PC-9 (cell line): ENCODE data around the gene SLC7A14. TPM values are rescaled to one million over a fixed set of nuclear protein-coding genes. Genes with fewer than 3 reads are reported as not detected.

Source experiments
- BruUV-seq: library from RNA; stranded (reverse); fragments of 400-500 nt; replicated peaks from 2 replicates; lab custom pipeline; 2021; lab: Mats Ljungman, UMichigan
- CTCF ChIA-PET: fragments of 300-600 bp; sonication (Branson Sonifier 250); formaldehyde crosslinking; loops from one replicate; lab custom pipeline; 2022; ENCODE audit warnings: antibody characterized with exemption; lab: Charles Lee
- POLR2A ChIA-PET: fragments of 300-600 bp; sonication (Branson Sonifier 250); formaldehyde crosslinking; loops from one replicate; lab custom pipeline; 2022; ENCODE audit warnings: antibody characterized with exemption; ENCODE audit not compliant: unreplicated experiment; lab: Charles Lee
- DNase-seq, 2 experiments: peaks; one replicate each; pipeline versions ENCODE4 v3.0.0 to v3.0.0-alpha.2; 2015 to 2022; ENCODE audit warnings: mixed read lengths in 1 of 2
- H2AFZ ChIP-seq: fragments of 200-600 bp; sonication (generic); 2 replicates; pipeline ENCODE4 v1.8.1; 2017; ENCODE audit warnings: antibody characterized with exemption
- H3F3A ChIP-seq: fragments of 200-600 bp; sonication (generic); 2 replicates; pipeline ENCODE4 v1.8.1; 2017; ENCODE audit warnings: antibody characterized with exemption, mild to moderate bottlenecking, low read depth; ENCODE audit not compliant: insufficient read depth
- H3K27ac ChIP-seq: fragments of 200-600 bp; sonication (generic); 2 replicates; pipeline ENCODE4 v1.6.1; 2016; ENCODE audit warnings: mixed run types
- H3K27me3 ChIP-seq: fragments of 200-600 bp; sonication (generic); 2 replicates; pipeline ENCODE4 v1.6.1; 2016; ENCODE audit warnings: low read depth, mixed run types; ENCODE audit not compliant: insufficient read depth
- H3K36me3 ChIP-seq: fragments of 200-600 bp; sonication (generic); 2 replicates; pipeline ENCODE4 v1.6.1; 2016; ENCODE audit warnings: low read depth, mixed run types
- H3K4me1 ChIP-seq: fragments of 200-600 bp; sonication (generic); replicated peaks from 2 replicates; pipeline ENCODE4 v1.6.1; 2016; ENCODE audit warnings: mixed run types; ENCODE audit not compliant: insufficient read depth
- H3K4me2 ChIP-seq: fragments of 200-600 bp; sonication (generic); 2 replicates; pipeline ENCODE4 v1.6.1; 2017; ENCODE audit warnings: mixed run types
- H3K4me3 ChIP-seq: fragments of 200-600 bp; sonication (generic); 2 replicates; pipeline ENCODE4 v1.6.1; 2016; ENCODE audit warnings: mixed run types
- H3K79me2 ChIP-seq: fragments of 200-600 bp; sonication (generic); 2 replicates; pipeline ENCODE4 v1.6.1; 2017; ENCODE audit warnings: low read depth, mixed run types
- H3K9me2 ChIP-seq: fragments of 200-600 bp; sonication (generic); 2 replicates; pipeline ENCODE4 v1.8.1; 2017; ENCODE audit warnings: mild to moderate bottlenecking; ENCODE audit not compliant: insufficient read depth
- H3K9me3 ChIP-seq: fragments of 200-600 bp; sonication (generic); 2 replicates; pipeline ENCODE4 v1.8.1; 2016; ENCODE audit warnings: low read depth; ENCODE audit not compliant: insufficient read depth
- H4K20me1 ChIP-seq: fragments of 200-600 bp; sonication (generic); 2 replicates; pipeline ENCODE4 v1.8.1; 2017; ENCODE audit not compliant: insufficient read depth
- CTCF ChIP-seq: fragments of 200-600 bp; sonication (generic); conservative IDR thresholded peaks from 2 replicates; pipeline ENCODE4 v1.6.1; 2017; ENCODE audit warnings: mixed run types, antibody characterized with exemption, mild to moderate bottlenecking, moderate library complexity
- EZH2 ChIP-seq: fragments of 200-600 bp; sonication (generic); IDR thresholded peaks from 2 replicates; pipeline ENCODE4 v1.8.0; 2017; ENCODE audit warnings: antibody characterized with exemption, low read depth
- intact Hi-C: fragments of 100-400 bp; cut with micrococcal nuclease; formaldehyde crosslinking; loops from one replicate; pipeline ENCODE4 v1.10.0; 2022; ENCODE audit not compliant: unreplicated experiment
- total RNA-seq: library from RNA; stranded (reverse); gene quantifications from 2 replicates; pipeline ENCODE4 v1.2.3, GENCODE V29; 2021

The SLC7A14 gene
- total RNA-seq, 1 experiment from 2014 or later = not detected

DNA sequence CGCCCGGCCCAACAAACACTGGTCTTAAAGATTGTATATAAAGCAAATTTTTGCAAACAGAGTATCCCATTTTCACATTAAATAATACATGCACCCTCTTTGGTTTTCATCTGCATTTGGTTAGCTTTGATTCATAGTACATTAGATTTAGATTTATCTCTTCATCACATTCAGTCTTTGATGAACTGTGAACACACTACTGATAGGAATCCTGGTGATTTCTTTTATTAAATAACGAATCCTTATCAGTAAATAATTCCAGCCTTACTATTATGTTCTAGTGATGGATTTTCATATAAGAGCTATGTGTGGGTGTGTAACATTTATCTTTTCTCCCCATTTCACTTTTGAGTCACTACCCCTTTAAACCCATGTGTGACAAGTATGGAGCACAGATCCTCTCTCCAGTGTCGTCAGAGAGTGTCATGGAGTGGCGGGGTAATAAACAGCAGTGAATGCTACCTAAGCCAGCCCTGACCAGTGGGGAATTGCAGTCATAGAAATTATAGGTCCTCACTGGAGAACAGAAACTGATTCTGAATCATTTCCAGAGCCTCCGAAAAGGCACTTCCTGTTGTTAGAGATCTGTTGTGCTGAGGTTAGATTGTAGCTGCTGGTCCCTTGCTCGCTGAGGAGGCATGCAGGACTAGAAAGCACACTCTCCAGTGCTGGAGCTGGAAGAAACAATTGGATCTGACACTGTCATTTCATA, 22.0 kb downstream of the SLC7A14 start:
- CTCF ChIA-PET = no interaction called here
- DNase-seq = no peak

GRCh38 chr3:170562080-170562479, 23.8 kb downstream of the SLC7A14 start:
- Histone ChIP-seq H3K4me2 (no peak overlapping the region), H3K9me2 (no peaks in the 10 kb centered on the region), H4K20me1 (no peaks in the 10 kb centered on the region), H3K4me1 (no peaks in the 10 kb centered on the region), H2AFZ (no peak overlapping the region), H3K9me3 (no peaks in the 10 kb centered on the region; the same call in 1 of the 2 replicates), H3K79me2 (no peaks in the 10 kb centered on the region), H3F3A (no peaks in the 10 kb centered on the region), H3K27ac (no peak overlapping the region), H3K4me3 (no peak overlapping the region), H3K36me3 (no peaks in the 10 kb centered on the region), H3K27me3 (no peaks in the 10 kb centered on the region)
- ChIA-PET CTCF (no interaction called here), POLR2A (no interaction called here)
- DNase-seq = no peak
- no peak for TF ChIP-seq EZH2
- TF ChIP-seq CTCF = no peak
- no TSS peak for BruUV-seq
- intact Hi-C loops = no loop called here

More for the DNA sequence above, 22.0 kb downstream of the SLC7A14 start:
- H3K9me2 ChIP-seq = no peaks in the 10 kb centered on the region
- intact Hi-C loops = no loop called here
- H3K4me1 ChIP-seq = no peaks in the 10 kb centered on the region
- H3K36me3 ChIP-seq = no peaks in the 10 kb centered on the region
- no peaks in the 10 kb centered on the region for H4K20me1 ChIP-seq
- no peak overlapping the region for H3K4me3 ChIP-seq
- TF ChIP-seq CTCF (no peak), EZH2 (no peak)
- no peaks in the 10 kb centered on the region for H3F3A ChIP-seq
- no TSS peak for BruUV-seq
- no peaks in the 10 kb centered on the region for H3K27me3 ChIP-seq
- no peaks in the 10 kb centered on the region for H3K79me2 ChIP-seq
- H3K9me3 ChIP-seq = no peaks in the 10 kb centered on the region
- no peak overlapping the region for H2AFZ ChIP-seq
- H3K27ac ChIP-seq = no peak overlapping the region
- POLR2A ChIA-PET = interaction anchor here (0.7 kb wide), 1 partner anchor 15 kb away, joined by 4 read pairs; no protein-coding TSS in a partner anchor
- H3K4me2 ChIP-seq = no peak overlapping the region

- intact Hi-C loops = no loop called here
- TF ChIP-seq CTCF (no peak), EZH2 (no peak)
- Histone ChIP-seq H3K4me3 (no peak overlapping the region), H3F3A (no peaks in the 10 kb centered on the region), H3K36me3 (no peaks in the 10 kb centered on the region), H3K4me2 (no peak overlapping the region), H3K4me1 (no peaks in the 10 kb centered on the region), H4K20me1 (no peaks in the 10 kb centered on the region), H3K9me3 (no peaks in the 10 kb centered on the region; the same call in 1 of the 2 replicates), H3K9me2 (no peaks in the 10 kb centered on the region), H3K27me3 (no peaks in the 10 kb centered on the region), H3K27ac (no peak overlapping the region), H2AFZ (no peak overlapping the region), H3K79me2 (no peaks in the 10 kb centered on the region)
- POLR2A ChIA-PET = interaction anchor here (0.7 kb wide), 1 partner anchor 141 kb away, joined by 3 read pairs; no protein-coding TSS in a partner anchor
- CTCF ChIA-PET = no interaction called here
- DNase-seq = no peak
- BruUV-seq = no TSS peak
Measured at GRCh38 chr3:170560717-170561382, 25.0 kb downstream of the SLC7A14 start.
